SW 1271 (cell line): ENCODE results near the gene PSMG4.

Experiments
- DNase-seq, 2 experiments: peaks; one replicate each; lab custom pipeline; 2025; lab: John Stamatoyannopoulos, UW

PSMG4 gene

DNA sequence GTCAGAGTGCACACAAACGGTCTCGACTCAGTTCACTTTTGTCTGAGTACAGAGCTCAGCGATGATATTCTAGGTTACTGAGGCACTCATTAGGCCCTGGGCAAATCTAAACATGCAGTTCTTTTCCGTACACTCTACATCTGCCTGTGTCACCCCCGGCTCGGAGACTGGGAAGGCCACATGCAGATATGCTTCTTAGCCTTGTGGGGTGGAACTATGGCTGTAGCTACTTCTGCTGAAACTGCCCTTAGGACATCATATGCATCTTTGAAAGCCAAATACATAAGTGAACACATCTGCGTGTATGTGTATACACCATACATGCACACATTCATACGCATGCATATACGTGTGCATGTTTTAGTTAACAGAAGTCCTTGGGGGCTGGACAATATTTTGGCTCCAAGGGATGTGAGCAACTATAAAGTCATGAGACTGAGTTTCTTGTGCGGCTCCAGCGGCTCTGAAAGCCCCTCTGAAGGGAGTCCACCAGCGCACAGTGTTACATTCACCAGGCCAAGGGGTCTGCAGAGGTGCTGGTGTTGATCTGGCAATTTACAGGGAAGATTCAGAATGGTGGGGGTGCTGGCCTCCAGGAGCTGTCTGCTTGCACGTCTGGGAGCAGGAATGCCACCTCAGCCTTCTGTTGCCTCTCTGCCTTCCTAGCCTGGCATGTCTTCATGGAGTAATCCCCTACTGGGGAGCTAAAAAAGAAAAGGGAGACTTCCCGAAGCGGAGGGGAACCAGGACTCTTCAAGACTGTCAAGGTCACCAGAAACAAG, 31.6 kb downstream of the PSMG4 start:
- no peak for DNase-seq

DNA sequence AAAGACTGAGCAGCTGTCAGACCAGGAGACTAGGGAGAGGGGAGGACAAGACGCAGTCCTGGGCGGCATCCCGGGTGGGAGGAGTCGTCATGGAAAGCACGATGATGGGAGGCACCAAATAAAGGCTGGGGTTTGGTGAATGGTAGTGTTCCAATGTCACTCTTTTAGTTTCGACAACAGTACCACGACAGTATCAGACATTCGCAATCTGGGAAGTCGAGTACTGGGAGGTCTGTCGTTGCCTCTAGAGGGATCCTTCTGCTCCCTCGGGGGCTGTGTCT, 32.1 kb downstream of the PSMG4 start:
- no peak for DNase-seq

DNA sequence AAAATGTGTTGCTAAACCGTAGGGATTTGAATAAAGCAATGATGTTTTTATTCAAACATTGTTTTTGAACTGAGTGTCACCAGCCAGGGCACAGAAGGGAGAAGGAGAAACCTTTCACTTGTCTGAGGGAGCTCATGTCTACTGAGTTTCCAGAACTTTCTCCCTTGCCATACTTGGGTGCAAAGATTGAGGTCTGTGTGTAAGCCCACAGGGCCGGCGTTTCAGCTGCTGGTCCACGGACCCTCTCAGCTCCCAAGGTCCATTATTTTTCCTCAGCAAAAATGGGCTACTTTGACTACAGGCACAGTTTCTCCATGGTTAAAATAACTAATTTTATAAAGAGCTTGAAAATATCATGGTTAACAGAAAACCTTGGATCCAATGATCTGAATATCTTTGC, 32.6 kb downstream of the PSMG4 start:
- no peak for DNase-seq

DNA sequence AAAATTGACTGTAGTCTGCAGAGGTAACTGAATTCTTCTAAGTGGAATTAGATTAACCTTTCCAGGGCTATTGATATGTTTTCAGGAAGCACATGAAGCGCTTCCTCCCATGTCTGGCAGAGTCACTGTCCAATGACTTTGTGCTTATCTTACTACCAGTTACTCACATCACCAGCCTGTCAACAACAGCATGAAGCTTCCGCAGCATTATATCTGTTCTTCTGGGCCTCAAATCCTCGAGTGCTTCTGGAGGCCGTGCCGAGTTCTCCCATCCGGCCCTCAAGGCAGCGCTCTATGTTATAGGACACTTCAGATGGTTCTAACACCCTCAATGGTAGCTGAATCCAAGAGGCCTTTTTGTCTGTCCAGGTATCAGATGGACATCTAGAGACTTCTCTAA, 33.2 kb downstream of the PSMG4 start:
- no peak for DNase-seq

DNA sequence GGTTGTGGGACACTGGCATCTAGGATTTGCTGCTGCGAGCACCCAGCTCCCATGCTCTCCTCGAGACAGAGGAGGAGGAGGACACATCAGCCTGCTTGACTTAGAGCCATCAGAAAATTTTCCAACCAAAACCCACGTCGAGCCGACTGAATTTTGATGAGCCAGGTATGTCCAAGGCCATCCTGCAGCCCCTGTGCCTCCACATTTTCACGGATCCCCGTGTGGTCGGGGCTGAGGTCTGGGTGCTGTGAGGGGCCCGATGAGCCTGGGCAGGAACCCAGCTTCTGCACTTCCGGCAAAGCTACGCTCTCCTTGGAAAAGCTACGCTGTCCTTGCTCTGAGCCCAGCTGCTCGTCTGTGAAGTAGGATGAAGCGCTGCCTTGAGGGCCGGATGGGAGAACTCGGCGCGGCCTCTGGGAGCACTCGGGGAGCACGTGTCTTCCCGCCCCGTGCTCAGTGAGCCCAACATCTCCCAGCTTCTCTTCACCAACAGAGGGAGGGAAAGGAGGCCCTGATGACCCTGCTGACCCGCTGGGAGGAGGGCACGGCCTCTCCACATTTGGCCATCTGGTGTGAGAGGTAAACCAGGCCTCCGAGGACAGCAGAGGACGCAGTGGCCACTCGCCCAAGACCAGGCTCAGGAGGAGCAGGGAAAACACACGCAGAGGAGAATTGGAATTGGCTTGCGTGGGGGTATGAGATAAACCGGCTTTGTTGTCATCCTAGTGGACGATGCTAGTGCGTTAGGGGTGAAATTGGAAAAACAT, 33.9 kb downstream of the PSMG4 start:
- no peak for DNase-seq

DNA sequence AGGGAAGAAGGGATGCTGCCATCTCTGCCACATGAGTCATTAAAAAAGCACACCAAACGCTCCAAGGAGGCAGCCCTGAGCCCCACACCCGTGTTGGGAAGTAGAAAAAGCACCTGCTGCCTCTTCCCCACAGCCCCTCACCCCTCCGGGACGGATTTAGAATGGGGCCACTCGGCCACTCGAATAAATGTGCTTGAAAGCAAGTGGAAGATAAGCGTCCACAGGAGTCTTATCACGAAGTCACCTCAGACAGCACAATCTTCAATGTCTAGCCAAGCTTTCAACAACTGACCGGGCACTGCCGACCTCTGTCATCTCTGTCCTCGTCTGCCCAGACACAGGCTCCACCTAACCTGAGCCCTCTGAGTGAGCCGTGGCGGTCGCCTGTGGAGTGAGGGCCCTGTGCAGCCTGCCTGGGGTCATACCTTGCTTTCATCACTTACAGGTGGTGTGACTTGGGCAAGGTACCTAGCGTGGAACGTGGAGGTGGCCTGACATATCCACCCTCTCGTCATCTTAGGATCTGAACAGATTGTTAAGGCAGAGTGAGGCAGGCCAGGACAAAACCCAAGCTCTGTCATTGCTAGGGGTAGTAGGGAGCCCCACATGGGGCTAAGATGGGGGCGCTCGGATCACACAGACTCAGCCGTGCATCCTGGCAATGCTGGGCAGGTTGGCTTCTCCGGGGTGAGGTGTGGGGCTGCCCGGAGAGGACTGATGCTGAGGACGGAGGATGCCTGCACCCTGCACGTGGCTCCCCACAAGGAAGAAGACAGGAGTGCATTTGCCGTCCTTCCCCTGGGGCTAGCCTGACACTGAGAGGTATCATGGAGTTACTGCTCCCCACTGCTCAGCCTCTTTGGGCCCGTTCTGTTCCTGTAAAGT, 34.8 kb downstream of the PSMG4 start:
- DNase-seq = no peak

DNA sequence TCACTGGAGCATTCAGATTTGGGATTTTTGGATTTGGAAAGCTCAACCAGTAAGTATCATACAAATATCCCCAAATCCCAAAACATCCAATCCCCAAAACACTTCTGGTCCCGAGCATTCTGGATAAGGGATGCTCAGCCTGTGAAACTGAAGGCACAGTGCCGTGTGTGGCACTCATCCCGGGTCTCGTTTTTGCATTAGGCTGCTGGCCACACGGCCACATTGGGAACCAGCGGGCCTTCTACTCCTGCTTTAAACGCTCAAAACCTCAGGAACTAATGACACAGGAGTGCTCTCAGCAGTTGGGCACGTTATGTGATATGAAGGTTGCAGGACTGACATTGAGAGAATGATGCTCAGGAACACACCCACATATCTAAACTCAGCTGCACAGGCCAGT, 35.6 kb downstream of the PSMG4 start:
- no peak for DNase-seq

DNA sequence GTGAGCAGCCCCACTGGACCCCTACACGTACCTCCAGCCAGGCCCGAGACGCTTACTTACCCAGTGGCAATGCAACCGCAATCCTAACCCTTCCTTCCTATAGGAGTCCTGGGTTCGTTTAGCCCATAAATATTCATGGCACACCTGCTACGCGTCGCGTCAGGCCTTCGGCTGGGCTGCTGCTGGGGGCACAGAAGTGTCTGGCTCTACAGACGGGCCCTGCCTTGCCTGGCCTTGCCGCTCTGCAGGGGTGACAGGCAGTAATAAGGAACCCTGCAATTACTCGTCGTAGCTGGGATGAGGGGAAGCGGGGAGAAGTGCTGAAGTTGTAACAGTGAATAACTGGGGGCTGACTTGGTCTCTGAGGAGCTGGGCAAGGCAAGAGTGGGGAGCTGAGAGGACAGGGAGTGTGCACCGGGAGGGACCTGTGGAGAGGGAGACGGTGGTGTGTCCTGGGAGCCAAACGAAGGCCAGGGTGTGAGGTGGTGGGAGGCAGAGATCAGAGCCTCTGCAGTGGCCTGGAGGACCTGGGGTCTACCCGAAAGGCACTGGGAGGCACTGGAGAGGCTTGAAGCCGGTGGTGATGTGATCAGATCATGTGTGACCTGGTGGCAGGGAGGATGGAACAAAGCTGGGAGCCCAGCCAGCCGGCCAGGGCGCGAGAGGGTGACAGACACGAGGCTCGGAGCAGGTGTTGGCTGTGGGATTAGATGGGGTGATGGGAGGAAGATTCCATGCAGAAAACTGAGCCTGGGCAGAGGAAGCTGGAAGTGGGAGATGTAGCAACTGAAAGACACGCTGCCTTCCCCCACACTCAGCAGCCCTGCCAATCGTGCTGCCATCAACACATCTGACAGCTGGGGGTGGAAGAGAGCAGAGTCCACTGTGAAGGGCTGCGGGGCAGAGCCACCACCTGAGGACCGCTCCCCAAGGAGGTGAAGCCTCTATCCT, 36.4 kb downstream of the PSMG4 start:
- no peak for DNase-seq

DNA sequence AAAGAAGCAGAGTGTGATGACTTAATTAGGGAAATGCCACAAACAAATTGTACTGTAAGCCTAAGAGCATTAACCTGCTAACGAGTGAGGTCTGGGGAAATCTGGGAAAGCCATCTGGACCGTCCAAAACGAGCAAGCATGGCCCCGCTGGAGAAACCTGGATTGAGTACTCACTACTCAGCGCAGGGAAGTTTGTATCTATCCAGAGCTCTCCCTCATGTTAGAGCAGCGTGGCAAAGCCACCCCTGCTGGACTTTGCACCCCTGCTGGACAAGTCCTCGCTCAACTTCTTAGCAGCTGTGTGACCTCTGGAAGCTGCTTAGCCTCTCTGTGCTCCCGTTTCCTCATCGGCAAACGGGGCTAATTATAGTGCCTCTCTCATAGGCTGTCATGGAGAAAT, 37.3 kb downstream of the PSMG4 start:
- no peak for DNase-seq

DNA sequence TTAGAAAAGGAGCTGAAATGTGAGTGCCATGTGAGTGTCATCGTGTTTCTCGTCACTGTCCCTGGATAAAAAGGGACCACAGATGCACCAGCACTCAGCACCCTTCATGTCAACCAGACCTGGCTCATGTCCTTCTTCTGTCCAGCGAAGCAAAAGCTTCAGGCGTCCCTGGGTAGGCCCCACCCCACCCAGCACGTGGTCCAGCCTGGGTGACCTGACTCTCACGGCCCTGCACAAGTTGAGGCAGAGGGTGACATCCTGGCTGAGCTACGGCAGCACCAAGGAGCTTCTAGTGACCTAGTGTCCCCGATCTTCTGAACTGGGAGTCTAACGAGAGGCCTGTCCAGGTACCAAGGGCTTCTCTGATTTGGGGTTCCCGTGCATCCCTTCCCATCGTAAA, 37.8 kb downstream of the PSMG4 start:
- no peak for DNase-seq

DNA sequence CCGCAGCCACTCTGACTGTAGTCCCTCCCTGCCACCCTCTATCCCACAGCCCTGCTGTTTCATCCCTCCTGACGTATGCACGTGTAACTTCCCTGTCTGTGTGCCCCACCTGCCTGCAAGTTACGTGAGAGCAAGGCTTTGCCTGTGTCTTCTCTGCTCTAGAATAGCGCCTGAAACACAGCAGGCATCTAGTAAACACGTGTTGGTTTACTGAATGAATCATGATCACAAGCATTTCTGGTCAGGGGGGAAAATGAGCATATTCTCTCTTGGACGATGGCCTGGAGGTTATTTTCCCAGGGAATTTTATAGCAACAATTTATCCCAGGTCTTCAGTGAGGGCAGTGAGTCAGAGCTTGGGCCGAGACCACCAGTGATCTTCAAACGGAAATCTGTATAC, 38.3 kb downstream of the PSMG4 start:
- DNase-seq = no peak

DNA sequence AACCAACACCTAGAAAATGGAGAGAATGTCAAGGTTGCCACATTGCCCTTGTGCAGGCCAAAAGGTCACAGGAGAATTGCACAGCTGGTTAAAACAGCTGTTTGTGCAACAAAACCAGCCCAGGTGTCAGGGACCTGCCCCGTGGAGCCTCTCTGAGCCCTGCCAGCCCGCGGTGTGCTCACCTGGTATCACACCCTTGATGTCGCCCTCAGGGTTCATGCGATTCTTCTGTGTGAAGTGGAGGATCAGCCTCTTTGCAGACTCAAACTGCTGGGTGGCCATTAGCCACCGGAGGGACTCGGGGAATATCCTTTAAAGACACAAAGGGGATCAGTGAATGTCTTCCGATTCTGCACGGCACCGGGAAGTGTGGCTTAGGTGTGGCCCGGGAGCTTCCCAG, 39.2 kb downstream of the PSMG4 start:
- no peak for DNase-seq

DNA sequence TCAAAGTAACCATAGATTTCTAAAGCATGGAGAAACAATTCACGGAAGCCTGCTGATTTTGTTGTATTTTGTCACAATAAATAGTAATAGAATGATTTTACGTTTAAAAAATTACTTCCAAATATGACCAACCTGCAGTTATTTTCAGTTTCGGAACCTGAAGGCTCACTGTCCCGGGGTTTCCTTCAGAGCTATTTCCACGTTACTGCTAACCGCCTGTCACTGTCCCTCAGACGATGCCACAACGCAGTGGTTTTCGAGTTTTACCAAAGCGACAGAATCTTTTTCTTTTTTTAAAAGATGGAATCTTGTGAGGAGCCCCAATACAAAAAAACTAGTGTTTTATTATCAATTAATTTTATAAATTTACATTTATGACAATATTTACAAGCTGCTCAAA, 40.5 kb downstream of the PSMG4 start:
- no peak for DNase-seq

DNA sequence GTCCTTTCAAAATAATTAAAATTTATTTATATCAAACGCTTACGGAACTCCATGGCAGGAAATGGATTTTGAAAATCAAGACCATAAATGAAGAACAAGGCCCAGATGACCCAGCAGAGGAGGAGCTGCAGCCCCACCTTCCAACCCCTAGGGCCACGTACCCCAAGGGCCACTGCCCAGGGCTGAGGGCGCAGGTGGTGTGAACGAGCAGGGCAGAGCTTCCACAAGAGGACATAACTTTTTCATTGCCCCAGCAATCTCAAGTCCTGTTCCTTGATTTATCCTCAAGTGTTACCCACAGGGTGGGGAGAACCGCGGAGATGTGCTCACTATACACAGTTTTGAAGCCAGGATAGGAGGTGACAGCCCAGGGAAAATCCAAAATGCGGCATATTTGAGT, 42.8 kb downstream of the PSMG4 start:
- no peak for DNase-seq

DNA sequence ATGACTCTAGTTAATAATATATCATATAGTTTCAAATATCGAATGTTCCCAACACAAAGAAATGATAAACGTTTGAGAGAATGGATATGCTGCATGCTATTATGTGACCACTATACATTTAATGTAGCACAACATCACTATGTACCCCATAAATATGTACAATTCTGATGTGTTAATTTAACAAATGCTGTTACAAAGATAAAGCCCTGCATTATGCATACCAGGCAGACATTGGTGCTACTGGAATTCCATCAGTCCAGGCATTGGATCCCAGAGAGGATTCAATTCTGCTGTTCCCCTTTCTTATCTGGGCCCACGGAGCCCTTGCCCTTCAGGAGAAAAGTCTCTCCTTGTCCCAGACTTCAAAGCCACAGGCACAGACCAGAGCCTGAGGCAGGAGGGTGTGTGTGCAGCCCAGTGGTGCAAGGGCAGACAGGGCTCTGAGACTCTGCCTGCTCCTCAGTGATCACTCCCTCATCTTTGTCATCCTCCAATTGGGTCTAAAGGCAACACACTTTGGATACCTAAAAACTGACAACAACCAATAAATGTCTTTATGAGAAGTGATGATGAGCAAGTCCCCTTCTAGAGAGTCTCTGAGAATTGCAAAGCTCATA, 45.2 kb downstream of the PSMG4 start:
- no peak for DNase-seq

DNA sequence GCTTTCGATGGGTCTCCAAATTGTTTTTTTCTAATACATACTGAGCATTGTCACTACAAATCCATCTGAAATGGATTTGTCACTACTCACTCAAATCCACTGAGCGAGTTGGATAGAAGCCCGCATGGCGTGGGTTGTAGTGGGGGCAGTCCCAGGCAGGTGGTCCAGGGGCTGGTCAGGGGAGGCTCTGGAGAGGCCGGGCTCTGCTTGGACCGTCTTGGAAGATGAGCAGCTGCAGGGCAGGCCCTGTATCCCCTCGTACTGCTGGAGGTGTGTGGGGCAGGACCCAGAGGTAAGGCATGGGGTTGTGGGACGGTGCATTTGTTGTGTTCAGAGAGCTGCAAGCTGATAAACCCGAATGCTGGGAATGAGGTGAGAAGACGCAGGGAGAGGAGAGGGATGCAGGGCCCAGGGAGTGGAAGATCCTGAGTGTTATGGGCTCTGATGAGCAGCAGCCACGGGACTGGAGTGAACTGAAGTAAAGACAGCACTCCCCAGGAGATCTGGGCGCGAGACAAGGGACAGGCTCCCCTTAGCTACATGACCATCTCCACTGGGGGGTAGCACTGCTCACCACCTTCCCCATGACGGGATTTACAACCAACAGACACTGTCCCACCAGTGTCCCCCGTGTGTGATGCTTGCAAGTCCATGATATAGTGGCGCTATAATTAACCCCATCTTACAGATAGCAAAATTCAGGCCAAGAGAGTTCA, 45.9 kb downstream of the PSMG4 start:
- DNase-seq = no peak

DNA sequence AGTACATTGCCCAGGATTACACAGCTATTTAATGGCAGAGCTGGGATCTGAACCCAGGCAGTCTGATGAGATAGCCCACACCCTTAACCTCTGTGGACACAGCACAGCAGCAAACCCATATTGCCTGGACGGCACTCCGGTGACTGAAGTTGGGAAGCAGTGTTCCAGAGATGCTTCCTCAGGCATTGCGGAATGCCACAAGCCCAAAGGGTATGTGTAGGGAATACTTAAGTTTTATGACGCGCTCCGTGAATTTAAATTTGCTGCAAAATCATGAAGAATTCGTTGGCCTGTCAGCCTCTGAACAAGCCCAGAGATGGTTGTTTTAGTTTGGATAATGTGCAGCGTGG, 46.4 kb downstream of the PSMG4 start:
- DNase-seq = no peak

DNA sequence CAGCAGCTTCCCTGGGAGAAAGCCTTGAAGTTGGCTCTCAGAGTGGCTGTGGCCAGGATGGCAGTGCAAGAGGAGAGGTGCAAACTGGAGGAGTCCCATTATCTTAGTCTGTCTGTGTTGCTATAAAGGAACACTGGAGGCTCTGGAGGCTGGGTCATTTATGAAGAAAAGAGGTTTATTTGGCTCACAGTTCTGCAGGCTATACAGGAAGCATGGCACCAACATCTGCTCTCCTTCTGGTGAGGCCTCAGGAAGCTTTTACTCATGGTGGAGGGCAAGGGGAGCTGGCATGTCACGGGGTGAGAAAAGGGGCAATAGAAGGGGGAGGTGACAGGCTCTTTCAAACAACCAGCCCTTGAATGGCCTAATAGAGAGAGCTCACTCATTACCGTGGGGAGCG, 47.1 kb downstream of the PSMG4 start:
- DNase-seq = no peak

DNA sequence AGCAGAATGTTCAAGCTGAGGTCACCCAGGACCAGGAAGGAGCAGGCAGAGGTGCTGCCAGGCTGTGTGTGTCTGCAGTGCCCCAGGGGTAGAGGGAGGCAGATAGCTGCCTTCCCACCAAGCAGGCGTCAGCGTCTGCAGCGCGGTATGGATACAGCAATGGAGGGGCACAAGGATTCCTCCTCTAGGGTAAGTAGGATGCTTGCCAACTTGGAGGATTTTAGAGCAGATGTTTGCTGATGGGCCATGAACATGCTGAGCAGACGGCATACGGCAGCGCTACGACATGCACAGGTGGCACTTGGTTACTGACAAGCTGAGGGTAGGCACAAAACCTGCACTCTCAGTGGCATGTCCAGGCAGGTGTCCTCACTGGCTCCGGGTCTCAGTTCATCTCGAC, 48.1 kb downstream of the PSMG4 start:
- DNase-seq = no peak

DNA sequence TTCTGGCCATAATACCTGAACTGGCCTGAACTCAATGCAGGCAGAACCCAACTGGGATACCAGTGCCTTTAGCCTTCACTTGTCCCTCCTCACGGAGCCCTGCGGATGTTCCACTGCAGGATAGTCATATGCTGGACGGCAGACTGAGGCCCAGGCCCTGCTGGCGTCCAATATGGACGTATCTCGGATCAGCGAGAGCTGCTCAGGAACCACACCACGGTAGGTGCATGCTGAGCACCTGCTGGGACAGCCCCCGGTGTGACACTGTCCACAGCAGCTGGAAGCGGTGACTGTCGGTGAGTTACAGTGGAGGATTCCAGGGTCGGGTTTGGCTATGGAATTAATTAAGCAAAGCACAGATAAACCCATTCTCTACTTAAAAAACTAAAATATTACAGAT, 48.7 kb downstream of the PSMG4 start:
- no peak for DNase-seq

DNA sequence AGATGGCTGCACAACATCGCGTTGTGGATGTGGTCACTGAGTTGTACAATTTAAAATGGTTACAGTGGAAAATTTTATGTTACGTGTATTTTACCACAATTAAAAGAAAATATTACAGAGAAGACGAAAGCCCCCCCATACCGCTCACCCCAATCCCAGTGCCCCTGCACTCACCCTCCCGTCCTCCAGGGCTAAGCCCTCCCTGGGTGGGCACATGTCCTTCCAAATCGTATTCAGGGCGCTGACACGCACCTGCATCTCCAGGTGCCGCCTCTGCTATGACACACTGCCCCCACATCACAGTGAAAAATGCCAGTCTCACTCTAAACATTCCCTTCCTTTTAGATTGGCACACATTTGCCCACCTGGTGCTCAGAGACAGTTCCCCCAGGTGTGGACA, 49.4 kb downstream of the PSMG4 start:
- no peak for DNase-seq
